Measurements from ENCODE around the gene ARAP3.
"Not testable (repeated sequence)": the region's sequence is repeated elsewhere in the genome, so short reads cannot be mapped to it uniquely, and the experiment has no call there.

The ARAP3 gene, protein sequence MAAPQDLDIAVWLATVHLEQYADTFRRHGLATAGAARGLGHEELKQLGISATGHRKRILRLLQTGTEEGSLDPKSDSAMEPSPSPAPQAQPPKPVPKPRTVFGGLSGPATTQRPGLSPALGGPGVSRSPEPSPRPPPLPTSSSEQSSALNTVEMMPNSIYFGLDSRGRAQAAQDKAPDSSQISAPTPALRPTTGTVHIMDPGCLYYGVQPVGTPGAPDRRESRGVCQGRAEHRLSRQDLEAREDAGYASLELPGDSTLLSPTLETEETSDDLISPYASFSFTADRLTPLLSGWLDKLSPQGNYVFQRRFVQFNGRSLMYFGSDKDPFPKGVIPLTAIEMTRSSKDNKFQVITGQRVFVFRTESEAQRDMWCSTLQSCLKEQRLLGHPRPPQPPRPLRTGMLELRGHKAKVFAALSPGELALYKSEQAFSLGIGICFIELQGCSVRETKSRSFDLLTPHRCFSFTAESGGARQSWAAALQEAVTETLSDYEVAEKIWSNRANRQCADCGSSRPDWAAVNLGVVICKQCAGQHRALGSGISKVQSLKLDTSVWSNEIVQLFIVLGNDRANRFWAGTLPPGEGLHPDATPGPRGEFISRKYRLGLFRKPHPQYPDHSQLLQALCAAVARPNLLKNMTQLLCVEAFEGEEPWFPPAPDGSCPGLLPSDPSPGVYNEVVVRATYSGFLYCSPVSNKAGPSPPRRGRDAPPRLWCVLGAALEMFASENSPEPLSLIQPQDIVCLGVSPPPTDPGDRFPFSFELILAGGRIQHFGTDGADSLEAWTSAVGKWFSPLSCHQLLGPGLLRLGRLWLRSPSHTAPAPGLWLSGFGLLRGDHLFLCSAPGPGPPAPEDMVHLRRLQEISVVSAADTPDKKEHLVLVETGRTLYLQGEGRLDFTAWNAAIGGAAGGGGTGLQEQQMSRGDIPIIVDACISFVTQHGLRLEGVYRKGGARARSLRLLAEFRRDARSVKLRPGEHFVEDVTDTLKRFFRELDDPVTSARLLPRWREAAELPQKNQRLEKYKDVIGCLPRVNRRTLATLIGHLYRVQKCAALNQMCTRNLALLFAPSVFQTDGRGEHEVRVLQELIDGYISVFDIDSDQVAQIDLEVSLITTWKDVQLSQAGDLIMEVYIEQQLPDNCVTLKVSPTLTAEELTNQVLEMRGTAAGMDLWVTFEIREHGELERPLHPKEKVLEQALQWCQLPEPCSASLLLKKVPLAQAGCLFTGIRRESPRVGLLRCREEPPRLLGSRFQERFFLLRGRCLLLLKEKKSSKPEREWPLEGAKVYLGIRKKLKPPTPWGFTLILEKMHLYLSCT (N-terminal part only)

GRCh38 chr5:141681695-141682641 is at the start of gene ARAP3:
TSS of gene ARAP3 (minus strand) at chr5:141682230. CDS start at chr5:141680486, 1,744 bp downstream.
- peak; percentile 92 for DNase-seq

DNA sequence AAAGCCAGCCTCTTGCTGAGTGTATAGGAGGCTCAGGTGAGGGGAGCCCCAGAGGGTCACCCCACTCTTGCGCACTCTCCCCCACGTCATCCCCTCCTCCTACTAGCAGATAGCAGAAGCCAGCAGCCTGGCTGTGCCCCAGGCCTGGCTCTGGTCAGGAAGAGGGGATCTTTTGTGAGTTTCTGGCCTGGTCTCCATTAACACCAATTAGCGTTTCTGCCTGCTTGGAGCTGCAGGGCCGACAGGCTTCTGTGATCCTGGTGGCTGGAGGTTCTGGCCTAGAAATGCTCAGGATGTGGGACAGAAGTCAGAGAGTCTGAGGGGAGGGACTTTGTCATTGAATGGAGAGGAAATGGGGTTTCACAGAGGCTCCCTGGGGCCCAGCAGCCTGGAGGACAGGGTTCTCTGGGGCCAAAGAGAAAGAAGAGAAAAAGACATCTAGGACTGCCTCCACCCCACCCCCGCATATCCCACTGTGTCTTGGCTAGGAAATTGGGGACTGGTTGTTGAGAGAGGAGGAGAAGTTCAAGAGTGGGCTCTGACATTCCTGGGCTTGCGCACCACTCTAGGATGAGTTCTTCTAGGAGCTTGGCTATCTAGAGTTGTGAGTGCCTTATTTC is 47.5 kb upstream of the ARAP3 start:
- DNase-seq = no peak

DNA sequence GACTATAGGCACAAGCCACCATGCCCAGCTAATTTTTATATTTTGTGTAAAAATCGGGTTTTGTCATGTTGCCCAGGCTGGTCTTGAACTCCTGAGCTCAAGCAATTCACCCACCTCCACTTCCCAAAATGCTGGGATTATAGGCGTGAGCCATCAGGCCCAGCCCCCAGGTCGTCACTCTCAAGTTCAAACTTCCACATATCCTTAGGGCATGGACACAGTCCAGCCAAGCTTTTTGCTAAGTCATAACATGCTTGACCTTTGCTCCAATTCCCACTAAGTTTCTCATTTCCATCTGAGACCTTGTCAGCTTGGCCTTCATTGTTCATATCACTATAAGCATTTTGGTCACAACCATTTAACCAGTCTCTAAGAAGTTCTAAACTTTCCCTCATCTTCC is 43.9 kb upstream of the ARAP3 start:
- no peak for DNase-seq

DNA sequence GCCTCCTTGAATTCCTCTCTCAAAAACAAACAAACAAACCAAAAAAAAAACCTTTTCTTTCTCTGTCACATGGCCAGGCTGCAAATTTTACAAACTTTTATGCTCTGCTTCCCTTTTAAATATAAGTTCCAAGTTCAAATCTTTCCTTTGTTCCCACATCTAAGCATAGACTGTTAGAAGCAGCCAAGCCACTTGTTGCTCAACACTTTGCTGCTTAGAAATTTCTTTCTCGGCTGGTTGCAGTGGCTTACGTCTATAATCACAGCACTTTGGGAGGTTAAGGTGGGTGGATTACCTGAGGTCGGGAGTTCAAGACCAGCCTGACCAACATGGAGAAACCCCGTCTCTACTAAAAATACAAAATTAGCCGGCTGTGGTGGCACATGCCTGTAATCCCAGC is 43.1 kb upstream of the ARAP3 start:
- DNase-seq = not testable (repeated sequence)

DNA sequence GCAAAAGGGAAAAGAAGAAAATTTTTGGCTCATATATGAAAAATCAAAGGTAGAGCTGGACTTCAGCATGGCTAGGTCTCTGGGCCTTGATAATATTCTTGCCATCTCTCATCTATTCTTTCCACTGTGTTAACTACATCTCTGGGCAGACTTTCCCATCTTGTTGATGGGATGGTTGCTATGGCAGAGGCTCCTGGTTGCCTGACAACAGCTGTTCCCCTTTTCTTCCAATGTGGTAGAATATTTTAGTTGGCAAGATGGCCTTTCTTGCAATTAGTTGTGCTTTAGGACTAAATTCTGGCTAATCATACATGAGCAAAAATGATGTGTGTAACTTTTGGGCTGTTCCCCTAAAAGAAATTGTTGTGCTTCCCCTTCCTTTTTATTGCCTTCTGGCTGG is 40.2 kb upstream of the ARAP3 start:
- no peak for DNase-seq

DNA sequence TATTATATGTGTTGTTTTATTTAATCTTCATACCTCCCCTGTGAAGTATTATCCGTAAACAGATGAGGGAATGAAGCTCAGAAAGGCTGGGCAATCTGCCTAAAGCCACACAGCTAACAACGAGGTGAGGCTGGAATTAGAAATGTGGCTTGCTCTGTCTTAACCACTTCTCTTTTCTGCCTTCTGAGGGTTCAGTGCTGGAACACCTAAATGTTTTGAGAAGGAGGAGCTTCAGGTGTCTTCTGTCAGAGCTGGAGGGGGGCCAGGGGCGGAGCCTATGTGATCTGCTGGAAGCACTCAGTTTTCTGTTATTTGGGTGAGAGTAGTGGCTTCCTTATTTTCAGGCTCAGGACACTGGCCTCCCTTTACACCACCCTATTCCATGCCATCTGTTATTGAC is 35.0 kb upstream of the ARAP3 start:
- DNase-seq = no peak

GRCh38 chr5:141716468-141716867 is 34.4 kb upstream of the ARAP3 start:
- no peak for DNase-seq

DNA sequence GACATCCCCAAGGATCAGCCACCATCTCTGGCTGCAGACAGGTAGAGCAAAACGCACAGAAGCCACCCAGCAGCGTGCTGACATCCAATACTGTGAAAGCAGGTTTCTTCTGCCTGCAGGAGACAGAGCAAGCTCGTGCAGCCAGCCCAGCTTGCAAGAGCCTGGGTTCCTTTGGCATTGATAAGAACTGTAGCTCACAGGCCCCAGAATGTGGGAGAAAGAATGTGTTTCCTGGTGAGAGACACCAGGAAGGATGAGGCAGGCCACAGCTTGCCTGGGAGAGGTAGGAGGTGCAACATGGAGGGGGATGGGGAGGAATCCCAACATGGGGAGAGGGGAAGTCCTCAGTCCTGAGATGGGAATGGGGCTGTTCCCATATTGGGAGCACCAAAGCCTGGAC is 34.0 kb upstream of the ARAP3 start:
- DNase-seq = peak; percentile 47

DNA sequence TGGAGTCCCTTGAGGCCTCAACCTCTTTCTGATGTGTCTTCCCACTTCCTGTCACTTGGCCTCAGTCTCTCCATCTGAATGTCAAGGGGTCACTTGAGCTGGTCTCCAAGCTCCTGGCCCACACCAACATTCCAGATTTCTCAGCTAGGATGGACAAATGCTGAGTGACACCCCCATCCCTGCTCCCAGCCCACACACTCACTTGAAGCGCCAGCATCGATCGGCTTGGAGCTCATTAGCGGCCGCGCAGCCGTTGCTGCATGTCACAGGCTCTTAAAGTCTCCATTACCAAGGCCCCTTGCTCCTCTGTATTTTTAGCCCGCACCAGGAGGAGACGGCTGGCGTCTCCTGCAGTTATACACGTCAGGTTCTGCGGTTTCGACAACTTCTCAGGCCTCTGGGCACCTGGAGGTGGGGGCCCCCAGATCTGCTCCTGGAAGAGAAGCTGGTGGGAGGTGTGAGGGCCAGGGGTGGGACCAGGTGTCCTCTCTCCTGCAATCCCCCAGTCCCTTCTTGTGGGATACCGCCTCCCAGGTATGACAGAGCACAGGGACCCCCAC is 33.4 kb upstream of the ARAP3 start:
- DNase-seq = no peak

DNA sequence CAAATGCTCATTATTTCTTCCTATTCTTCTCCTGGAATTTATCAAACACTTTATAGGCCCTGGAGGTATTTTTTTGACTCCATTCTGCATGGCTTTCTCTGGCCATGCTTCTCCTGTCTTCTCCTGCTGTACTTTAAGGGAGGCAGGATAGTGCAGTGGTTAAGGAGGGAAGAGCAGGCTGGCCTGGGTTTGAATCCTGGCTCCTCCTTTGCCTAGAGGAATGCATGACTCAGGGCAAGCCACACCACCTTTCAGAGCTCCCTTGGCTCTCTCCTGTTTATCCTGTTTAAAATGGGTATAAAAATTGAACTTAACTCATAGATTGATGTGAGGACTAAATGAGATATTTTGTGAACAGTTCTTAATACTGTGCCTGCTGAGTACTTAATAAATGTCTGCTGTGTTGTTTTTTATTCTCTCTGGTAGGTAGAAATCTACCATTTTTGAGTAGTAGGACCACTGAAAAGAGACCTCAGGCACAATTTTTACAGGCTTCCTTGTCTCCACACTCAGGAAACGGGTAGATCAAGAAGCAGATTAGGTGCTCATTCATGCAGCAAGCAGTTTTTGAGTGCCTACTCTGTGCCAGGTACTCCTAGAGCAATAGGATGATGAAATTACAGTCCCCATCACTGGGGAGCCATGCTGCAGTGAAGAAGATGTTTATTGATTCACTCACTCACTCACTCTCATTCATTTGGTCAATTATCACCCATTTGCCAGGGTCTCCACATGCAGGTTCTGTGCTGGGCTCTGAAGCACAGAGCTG is 32.7 kb upstream of the ARAP3 start:
- DNase-seq = no peak

GRCh38 chr5:141713616-141714309 is 31.7 kb upstream of the ARAP3 start:
- DNase-seq = no peak

- DNase-seq = no peak
These were observed 29.7 kb upstream of the ARAP3 start for GRCh38 chr5:141711687-141712086.

- no peak for DNase-seq
These were observed 27.8 kb upstream of the ARAP3 start for GRCh38 chr5:141709699-141710267.

DNA sequence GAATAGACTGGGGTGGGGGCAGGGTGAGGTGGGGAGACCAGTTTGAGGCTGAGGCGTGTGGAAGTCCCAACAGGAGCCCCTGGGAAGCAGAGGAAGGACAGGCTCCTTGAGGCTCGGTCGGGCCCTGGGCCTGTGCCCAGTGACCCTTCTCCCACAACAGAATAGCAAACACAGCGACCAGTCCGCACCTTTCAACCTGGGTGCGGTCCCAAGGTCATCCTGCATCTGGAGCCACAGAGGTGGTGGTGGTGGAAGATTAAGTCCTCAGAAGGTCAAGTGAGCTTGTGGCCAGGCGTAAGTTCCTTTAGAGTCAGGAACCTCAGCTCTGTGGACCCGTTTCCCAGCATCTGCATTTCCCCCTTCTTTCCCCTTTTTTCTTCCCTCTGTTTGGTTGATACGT is 26.0 kb upstream of the ARAP3 start:
- DNase-seq = no peak

DNA sequence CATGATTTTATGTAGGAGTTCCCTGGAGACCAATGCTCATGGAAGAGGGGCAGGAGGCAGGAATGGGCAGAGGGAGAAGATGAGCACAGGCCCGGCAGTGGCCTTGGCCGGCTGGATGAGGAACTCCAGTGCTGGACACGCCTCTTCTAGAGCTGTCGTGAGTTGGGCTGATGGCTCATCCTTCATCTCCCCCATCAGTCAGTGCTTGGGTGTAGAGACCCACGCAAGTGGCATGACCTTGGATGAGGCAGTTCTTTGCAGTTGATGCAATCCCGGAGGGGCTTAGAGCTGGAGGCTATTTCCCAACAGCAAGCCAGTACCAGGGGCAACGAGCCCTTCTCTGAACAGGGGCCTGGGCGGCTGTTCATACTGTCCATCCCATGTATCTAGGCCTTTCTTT is 25.5 kb upstream of the ARAP3 start:
- DNase-seq = no peak

- no peak for DNase-seq
These were observed 24.1 kb upstream of the ARAP3 start for GRCh38 chr5:141706121-141706520.

- no peak for DNase-seq
These were observed 23.4 kb upstream of the ARAP3 start for GRCh38 chr5:141705469-141705868.

DNA sequence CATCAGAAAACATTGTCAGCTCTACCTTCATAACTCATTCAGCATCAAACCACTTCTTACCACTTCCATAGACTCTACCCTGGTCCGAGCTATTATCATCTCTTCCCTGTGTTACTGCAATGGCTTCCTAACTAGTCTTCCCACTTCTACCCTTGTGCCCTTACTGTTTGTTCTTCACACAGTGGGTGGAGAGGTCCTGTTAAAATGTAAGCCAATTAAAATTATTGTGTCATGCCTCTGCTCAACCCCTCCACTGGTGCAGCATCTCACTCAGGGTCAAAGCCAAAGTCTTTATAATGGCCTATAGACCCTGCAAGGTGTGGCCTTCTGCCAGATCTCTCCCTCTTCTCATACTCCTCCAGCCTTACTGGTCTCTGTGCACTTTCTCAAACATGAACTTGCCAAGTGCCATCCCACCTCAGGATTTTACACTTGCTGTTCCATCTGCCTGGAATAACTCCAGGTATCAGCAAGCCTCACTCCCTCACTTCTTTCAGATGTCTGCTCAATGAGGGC is 22.8 kb upstream of the ARAP3 start:
- no peak for DNase-seq

- peak; percentile 66 for DNase-seq
These were observed 21.1 kb upstream of the ARAP3 start for GRCh38 chr5:141703133-141703561.
